Measurements from ENCODE around the gene EPHA2. TPM values are rescaled to one million over a fixed set of nuclear protein-coding genes. Genes with fewer than 3 reads are reported as not detected.
"Not testable (repeated sequence)": the region's sequence is repeated elsewhere in the genome, so short reads cannot be mapped to it uniquely, and the experiment has no call there.

Gene EPHA2
- total RNA-seq, 1 donor from 2014 or later: 1.2 TPM

- DNase-seq (ENCODE audit: low spot score in 2 of 2) (no peak), FAIRE-seq (no peak)
Observed at GRCh38 chr1:16109571-16109970, 46.3 kb downstream of the EPHA2 start.

- not testable (repeated sequence) for FAIRE-seq; DNase-seq (ENCODE audit: low spot score in 2 of 2)
Observed at GRCh38 chr1:16107039-16107438, 48.8 kb downstream of the EPHA2 start.

- FAIRE-seq: no peak
Observed at GRCh38 chr1:16101623-16102022, 54.2 kb downstream of the EPHA2 start.

GRCh38 chr1:16099412-16099811 is 56.5 kb downstream of the EPHA2 start:
- DNase-seq (ENCODE audit: low spot score in 2 of 2): no peak
- no peak for FAIRE-seq

More at GRCh38 chr1:16101623-16102022, 54.2 kb downstream of the EPHA2 start:
- no peak for DNase-seq (ENCODE audit: low spot score in 2 of 2)

GRCh38 chr1:16095447-16095846 is 60.4 kb downstream of the EPHA2 start:
- DNase-seq (ENCODE audit: low spot score in 2 of 2): no peak
- FAIRE-seq: no peak

GRCh38 chr1:16094453-16095158 is 61.3 kb downstream of the EPHA2 start:
- DNase-seq (ENCODE audit: low spot score in 2 of 2) (no peak), FAIRE-seq (no peak)

- DNase-seq (ENCODE audit: low spot score in 2 of 2): no peak
- no peak for FAIRE-seq
Observed at GRCh38 chr1:16093611-16094010, 62.3 kb downstream of the EPHA2 start.

- DNase-seq (ENCODE audit: low spot score in 2 of 2): no peak
- FAIRE-seq: no peak
Observed at GRCh38 chr1:16092923-16093511, 62.9 kb downstream of the EPHA2 start.

GRCh38 chr1:16092097-16092922 is 63.6 kb downstream of the EPHA2 start:
- FAIRE-seq (no peak), DNase-seq (ENCODE audit: low spot score in 2 of 2) (no peak)

- FAIRE-seq (no peak), DNase-seq (ENCODE audit: low spot score in 2 of 2) (no peak)
Observed at GRCh38 chr1:16091296-16091695, 64.6 kb downstream of the EPHA2 start.

GRCh38 chr1:16090076-16090826 is 65.6 kb downstream of the EPHA2 start:
- DNase-seq (ENCODE audit: low spot score in 2 of 2) (no peak), FAIRE-seq (no peak)

- DNase-seq (ENCODE audit: low spot score in 2 of 2) (no peak), FAIRE-seq (no peak)
Observed at GRCh38 chr1:16088996-16089395, 66.9 kb downstream of the EPHA2 start.

- FAIRE-seq (no peak), DNase-seq (ENCODE audit: low spot score in 2 of 2) (no peak)
Observed at GRCh38 chr1:16088351-16088911, 67.4 kb downstream of the EPHA2 start.

- DNase-seq (ENCODE audit: low spot score in 2 of 2): no peak
- no peak for FAIRE-seq
Observed at GRCh38 chr1:16087733-16088132, 68.1 kb downstream of the EPHA2 start.

GRCh38 chr1:16085522-16085921 is 70.3 kb downstream of the EPHA2 start:
- no peak for FAIRE-seq

GRCh38 chr1:16083486-16083885 is 72.4 kb downstream of the EPHA2 start:
- FAIRE-seq: no peak

More at GRCh38 chr1:16085522-16085921, 70.3 kb downstream of the EPHA2 start:
- no peak for DNase-seq (ENCODE audit: low spot score in 2 of 2)

GRCh38 chr1:16082283-16083038 is 73.4 kb downstream of the EPHA2 start:
- DNase-seq (ENCODE audit: low spot score in 2 of 2) (peak in 1 of 2 donors; percentile 61), FAIRE-seq (no peak)

More at GRCh38 chr1:16083486-16083885, 72.4 kb downstream of the EPHA2 start:
- no peak for DNase-seq (ENCODE audit: low spot score in 2 of 2)

- FAIRE-seq: no peak
Observed at GRCh38 chr1:16081636-16082035, 74.2 kb downstream of the EPHA2 start.

GRCh38 chr1:16080422-16081150 is 75.3 kb downstream of the EPHA2 start:
- FAIRE-seq (no peak), DNase-seq (ENCODE audit: low spot score in 2 of 2) (no peak)

More at GRCh38 chr1:16081636-16082035, 74.2 kb downstream of the EPHA2 start:
- DNase-seq (ENCODE audit: low spot score in 2 of 2): no peak

Data from frontal cortex (tissue), 4 donors.